GM12874 (cell line): ENCODE measurements around the gene PLSCR3.

Experiments
- CTCF ChIP-seq: IDR thresholded peaks from 2 replicates; pipeline ENCODE4 v1.5.1; 2011; ENCODE audit warnings: low read depth, mild to moderate bottlenecking, control low read depth, low read length, moderate library complexity; ENCODE audit not compliant: insufficient read depth

PLSCR3 gene

GRCh38 chr17:7369825-7370224 is 24.5 kb downstream of the PLSCR3 start:
- TF ChIP-seq CTCF, result no peak

- TF ChIP-seq CTCF, result no peak
These were observed 26.3 kb downstream of the PLSCR3 start for GRCh38 chr17:7367918-7368598.

DNA sequence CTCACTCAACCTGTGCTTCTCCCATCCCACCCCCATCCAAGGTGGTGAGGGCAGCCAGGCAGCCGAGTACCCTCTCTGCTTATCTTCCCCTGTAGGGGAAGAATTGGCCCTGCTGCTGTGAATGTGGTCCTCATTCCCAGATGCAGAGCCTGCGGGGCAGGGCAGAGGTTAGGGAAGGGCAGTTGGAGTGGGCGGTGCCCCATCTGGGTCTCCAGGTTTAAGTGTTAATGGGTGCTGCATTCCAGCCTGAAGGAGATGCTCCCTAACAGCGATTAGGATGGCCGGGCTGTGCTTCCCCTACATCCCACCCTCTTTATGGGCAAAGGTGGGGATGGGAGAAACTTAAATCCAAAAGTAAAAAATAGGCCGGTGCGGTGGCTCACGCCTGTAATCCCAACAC is 27.2 kb downstream of the PLSCR3 start:
- no peak for TF ChIP-seq CTCF

- TF ChIP-seq CTCF, result no peak
These were observed 31.0 kb downstream of the PLSCR3 start for GRCh38 chr17:7363311-7363710.

DNA sequence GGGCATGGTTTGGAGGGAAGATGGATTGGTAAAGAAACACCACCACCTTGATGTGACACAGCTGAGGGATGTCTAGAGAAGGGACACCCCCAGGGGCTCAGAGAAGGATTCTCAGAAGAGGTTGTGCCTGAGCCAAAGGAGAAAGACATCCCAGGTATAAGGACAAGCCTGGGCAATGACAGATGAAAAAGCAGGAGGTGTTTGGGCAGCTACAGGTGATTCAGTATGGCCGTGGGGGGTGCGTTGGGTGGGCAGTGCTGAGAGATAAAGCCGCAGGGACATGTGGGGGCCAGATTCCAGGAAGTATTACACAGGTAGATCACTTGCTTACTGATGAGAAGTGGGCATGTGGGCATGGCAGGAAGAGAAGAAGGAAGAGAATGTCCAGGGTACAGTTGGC is 32.4 kb downstream of the PLSCR3 start:
- no peak for TF ChIP-seq CTCF

DNA sequence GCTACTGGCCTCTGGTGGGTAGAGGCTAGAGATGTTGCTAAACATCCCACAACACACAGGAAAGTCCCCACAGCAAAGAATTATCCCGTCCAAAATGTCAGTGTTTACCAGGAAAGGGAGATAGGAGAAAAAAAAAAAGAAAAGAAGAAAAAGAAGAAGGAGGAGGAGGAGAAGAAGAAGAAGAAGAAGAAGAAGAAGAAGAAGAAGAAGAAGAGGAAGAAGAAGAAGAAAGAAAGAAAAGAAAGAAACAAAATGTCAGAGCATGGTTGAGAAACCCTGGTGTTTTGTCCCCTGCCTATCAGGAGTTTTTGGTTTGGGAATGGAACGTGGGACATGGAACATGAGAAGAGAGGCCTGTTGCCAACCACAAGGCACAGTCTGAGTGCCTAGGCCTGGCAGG is 36.9 kb downstream of the PLSCR3 start:
- TF ChIP-seq CTCF, result no peak

DNA sequence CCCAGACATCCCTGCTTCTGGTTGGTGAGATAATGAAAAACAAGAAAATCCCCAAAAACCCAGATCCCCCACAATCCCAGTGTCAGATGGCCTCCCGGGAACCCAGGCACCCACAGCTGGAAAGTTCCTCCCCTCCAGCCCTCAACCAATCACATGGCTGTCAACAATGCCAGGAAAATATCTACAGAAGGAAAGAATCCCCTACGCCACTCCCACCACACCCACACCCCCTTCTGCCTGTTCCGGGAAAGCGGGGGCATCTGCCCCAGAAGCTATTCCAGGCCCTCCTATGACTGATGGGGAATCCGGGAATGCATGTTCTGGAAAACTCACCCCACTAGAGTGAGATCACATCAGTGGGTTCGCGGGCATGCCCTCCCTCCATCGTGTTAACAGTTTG is 37.6 kb downstream of the PLSCR3 start:
- TF ChIP-seq CTCF, result no peak
